Loucy (cell line): Measurements from ENCODE around the gene GALNT1.

Experiments used
- H2AFZ ChIP-seq: fragments of 200-600 bp; sonication (generic); 2 replicates; pipeline ENCODE4 v1.6.0; 2016; ENCODE audit warnings: antibody characterized with exemption, mild to moderate bottlenecking, low read length, moderate library complexity
- H3F3A ChIP-seq: fragments of 200-600 bp; 2 replicates; pipeline ENCODE4 v1.6.0; 2016; ENCODE audit warnings: antibody characterized with exemption, low read depth, mild to moderate bottlenecking
- H3K27me3 ChIP-seq: fragments of 200-600 bp; sonication (generic); 2 replicates; pipeline ENCODE4 v1.6.1; 2014; ENCODE audit warnings: low read length, mild to moderate bottlenecking; ENCODE audit not compliant: insufficient read depth, poor library complexity, severe bottlenecking
- H3K36me3 ChIP-seq: fragments of 200-600 bp; sonication (generic); 2 replicates; pipeline ENCODE4 v1.6.1; 2016; ENCODE audit warnings: low read length; ENCODE audit not compliant: insufficient read depth
- H3K4me1 ChIP-seq: fragments of 200-600 bp; sonication (generic); 2 replicates; pipeline ENCODE4 v1.5.1; 2014; ENCODE audit warnings: low read length, mild to moderate bottlenecking; ENCODE audit not compliant: insufficient read depth, poor library complexity, severe bottlenecking
- H3K4me2 ChIP-seq: fragments of 200-600 bp; sonication (generic); 2 replicates; pipeline ENCODE4 v1.6.0; 2014; ENCODE audit warnings: antibody characterized with exemption, low read length, low read depth, mild to moderate bottlenecking; ENCODE audit not compliant: poor library complexity, severe bottlenecking
- H3K4me3 ChIP-seq: fragments of 200-600 bp; sonication (generic); 2 replicates; pipeline ENCODE4 v1.5.1; 2014; ENCODE audit warnings: low read length, mild to moderate bottlenecking, mixed read lengths; ENCODE audit not compliant: poor library complexity, severe bottlenecking
- H3K79me2 ChIP-seq: fragments of 200-600 bp; sonication (generic); 2 replicates; pipeline ENCODE4 v1.6.1; 2014; ENCODE audit warnings: low read length; ENCODE audit not compliant: insufficient read depth
- H3K9ac ChIP-seq: fragments of 200-600 bp; sonication (generic); 2 replicates; pipeline ENCODE4 v1.6.0; 2014; ENCODE audit warnings: mild to moderate bottlenecking, low read depth, low read length, moderate library complexity; ENCODE audit not compliant: poor library complexity, severe bottlenecking
- H3K9me2 ChIP-seq: fragments of 200-600 bp; sonication (generic); replicated peaks from 2 replicates; pipeline ENCODE4 v1.6.1; 2016; ENCODE audit warnings: low read depth, low read length, mixed read lengths
- H3K9me3 ChIP-seq: fragments of 200-600 bp; sonication (generic); 2 replicates; pipeline ENCODE4 v1.6.1; 2014; ENCODE audit warnings: mild to moderate bottlenecking, antibody characterized with exemption, low read length, low read depth; ENCODE audit not compliant: insufficient read depth
- H4K20me1 ChIP-seq: fragments of 200-600 bp; sonication (generic); 2 replicates; pipeline ENCODE4 v1.6.0; 2014; ENCODE audit warnings: antibody characterized with exemption, low read length, mild to moderate bottlenecking; ENCODE audit not compliant: insufficient read depth, poor library complexity, severe bottlenecking
- CTCF ChIP-seq: fragments of 200-600 bp; sonication (generic); conservative IDR thresholded peaks from 2 replicates; pipeline ENCODE4 v1.5.1; 2014; ENCODE audit warnings: mild to moderate bottlenecking, antibody characterized with exemption, low read length
- EZH2phosphoT487 ChIP-seq: fragments of 200-600 bp; IDR thresholded peaks from 2 replicates; pipeline ENCODE4 v1.6.1; 2018; ENCODE audit warnings: antibody characterized with exemption, mild to moderate bottlenecking, moderate library complexity, borderline replicate concordance

Gene GALNT1

GRCh38 chr18:35695384-35695783 lies 113.8 kb downstream of the GALNT1 start:
- Histone ChIP-seq H3K27me3 (no peaks in the 10 kb centered on the region), H3K36me3 (peaks cover 28% of the 10 kb centered on the region; the same call in 1 of the 2 replicates), H3K4me2 (no peak overlapping the region), H2AFZ (no peak overlapping the region), H3K4me3 (no peak overlapping the region), H3K9me2 (no peaks in the 10 kb centered on the region), H3F3A (no peaks in the 10 kb centered on the region), H3K9ac (no peak overlapping the region), H3K9me3 (no peaks in the 10 kb centered on the region), H4K20me1 (no peaks in the 10 kb centered on the region), H3K79me2 (no peaks in the 10 kb centered on the region), H3K4me1 (no peaks in the 10 kb centered on the region)
- TF ChIP-seq EZH2phosphoT487 (no peak), CTCF (no peak)

GRCh38 chr18:35695803-35696202 lies 114.3 kb downstream of the GALNT1 start:
- Histone ChIP-seq H2AFZ (no peak overlapping the region), H3K4me3 (no peak overlapping the region), H3K36me3 (peaks cover 26% of the 10 kb centered on the region; the same call in 1 of the 2 replicates), H3K9me3 (no peaks in the 10 kb centered on the region), H3K9ac (no peak overlapping the region), H3K4me2 (no peak overlapping the region), H3K9me2 (no peaks in the 10 kb centered on the region), H3K79me2 (no peaks in the 10 kb centered on the region), H3K27me3 (no peaks in the 10 kb centered on the region), H3F3A (no peaks in the 10 kb centered on the region), H3K4me1 (no peaks in the 10 kb centered on the region), H4K20me1 (no peaks in the 10 kb centered on the region)
- TF ChIP-seq EZH2phosphoT487: no peak
- no peak for TF ChIP-seq CTCF

- Histone ChIP-seq H3K36me3 (peaks cover 21% of the 10 kb centered on the region; the same call in 1 of the 2 replicates), H3K79me2 (no peaks in the 10 kb centered on the region), H3K4me1 (no peaks in the 10 kb centered on the region), H4K20me1 (no peaks in the 10 kb centered on the region), H3K4me2 (no peak overlapping the region), H2AFZ (no peak overlapping the region), H3K9me2 (no peaks in the 10 kb centered on the region), H3K4me3 (no peak overlapping the region), H3K27me3 (no peaks in the 10 kb centered on the region), H3K9me3 (no peaks in the 10 kb centered on the region), H3K9ac (no peak overlapping the region), H3F3A (no peaks in the 10 kb centered on the region)
- TF ChIP-seq EZH2phosphoT487 (no peak), CTCF (no peak)
These were observed 114.8 kb downstream of the GALNT1 start for GRCh38 chr18:35696307-35696706.
